Epithelial cell of esophagus (primary cell): Measurements from ENCODE around the gene RAB20.

Experiments used
- DNase-seq: peaks from one replicate; pipeline ENCODE4 v3.0.0; 2010; ENCODE audit warnings: low read depth
- H3K4me3 ChIP-seq: 2 replicates; pipeline ENCODE4 v1.5.1; 2011; ENCODE audit warnings: mild to moderate bottlenecking, low read length, control low read depth
- TF ChIP-seq, protein P1 (sequence below): IDR thresholded peaks from 2 replicates; pipeline ENCODE4 v1.5.1; 2011; ENCODE audit warnings: low read depth, mild to moderate bottlenecking, low read length, control low read depth, inconsistent platforms; ENCODE audit not compliant: insufficient read depth; ENCODE audit errors: missing control alignments

RAB20 gene

GRCh38 chr13:110523838-110524540 lies 37.5 kb downstream of the RAB20 start:
- no peak overlapping the region for H3K4me3 ChIP-seq
- no peak for DNase-seq
- TF ChIP-seq, protein P1, sequence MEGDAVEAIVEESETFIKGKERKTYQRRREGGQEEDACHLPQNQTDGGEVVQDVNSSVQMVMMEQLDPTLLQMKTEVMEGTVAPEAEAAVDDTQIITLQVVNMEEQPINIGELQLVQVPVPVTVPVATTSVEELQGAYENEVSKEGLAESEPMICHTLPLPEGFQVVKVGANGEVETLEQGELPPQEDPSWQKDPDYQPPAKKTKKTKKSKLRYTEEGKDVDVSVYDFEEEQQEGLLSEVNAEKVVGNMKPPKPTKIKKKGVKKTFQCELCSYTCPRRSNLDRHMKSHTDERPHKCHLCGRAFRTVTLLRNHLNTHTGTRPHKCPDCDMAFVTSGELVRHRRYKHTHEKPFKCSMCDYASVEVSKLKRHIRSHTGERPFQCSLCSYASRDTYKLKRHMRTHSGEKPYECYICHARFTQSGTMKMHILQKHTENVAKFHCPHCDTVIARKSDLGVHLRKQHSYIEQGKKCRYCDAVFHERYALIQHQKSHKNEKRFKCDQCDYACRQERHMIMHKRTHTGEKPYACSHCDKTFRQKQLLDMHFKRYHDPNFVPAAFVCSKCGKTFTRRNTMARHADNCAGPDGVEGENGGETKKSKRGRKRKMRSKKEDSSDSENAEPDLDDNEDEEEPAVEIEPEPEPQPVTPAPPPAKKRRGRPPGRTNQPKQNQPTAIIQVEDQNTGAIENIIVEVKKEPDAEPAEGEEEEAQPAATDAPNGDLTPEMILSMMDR: no peak

DNA sequence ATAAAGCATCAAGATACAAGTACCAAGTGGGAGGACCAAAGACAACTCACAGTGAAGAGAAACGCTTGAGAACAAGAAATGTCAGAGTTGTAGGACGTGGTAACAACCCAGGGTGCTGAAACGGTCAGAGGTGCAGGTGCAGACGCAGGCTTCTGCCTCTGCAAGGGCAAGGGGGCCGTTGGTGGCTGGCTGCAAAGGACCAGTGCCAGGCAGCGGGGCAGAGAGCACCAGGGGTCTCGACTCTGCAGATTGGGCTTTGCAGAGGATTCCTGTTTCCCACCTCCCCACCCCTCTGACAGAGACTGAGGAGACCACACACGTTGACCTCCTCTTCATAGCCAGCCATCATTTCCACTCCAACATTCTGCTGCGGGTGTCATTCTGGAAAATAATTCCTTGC lies 38.3 kb downstream of the RAB20 start:
- no peak for DNase-seq
- TF ChIP-seq, protein P1: no peak
- H3K4me3 ChIP-seq: no peak overlapping the region

DNA sequence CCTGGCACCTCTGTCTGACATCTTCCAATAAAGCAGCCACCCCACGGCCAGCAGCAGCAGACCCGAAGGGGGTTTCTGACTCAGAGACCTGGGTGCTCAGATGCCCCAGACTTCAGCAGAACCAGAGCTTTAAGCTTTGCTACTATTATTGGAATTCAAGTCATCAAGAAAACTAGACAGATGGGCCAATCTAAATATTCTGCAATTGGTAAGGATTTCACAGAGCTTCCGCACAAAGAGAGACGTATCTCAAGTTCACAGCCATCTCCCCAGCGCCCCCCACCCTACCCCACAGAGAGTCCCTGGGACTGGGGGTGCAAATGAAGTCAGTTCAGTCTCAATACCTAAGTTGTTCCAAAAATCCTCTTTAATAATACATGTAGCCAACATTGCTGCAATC lies 38.8 kb downstream of the RAB20 start:
- no peak for DNase-seq
- TF ChIP-seq, protein P1: no peak
- no peak overlapping the region for H3K4me3 ChIP-seq

DNA sequence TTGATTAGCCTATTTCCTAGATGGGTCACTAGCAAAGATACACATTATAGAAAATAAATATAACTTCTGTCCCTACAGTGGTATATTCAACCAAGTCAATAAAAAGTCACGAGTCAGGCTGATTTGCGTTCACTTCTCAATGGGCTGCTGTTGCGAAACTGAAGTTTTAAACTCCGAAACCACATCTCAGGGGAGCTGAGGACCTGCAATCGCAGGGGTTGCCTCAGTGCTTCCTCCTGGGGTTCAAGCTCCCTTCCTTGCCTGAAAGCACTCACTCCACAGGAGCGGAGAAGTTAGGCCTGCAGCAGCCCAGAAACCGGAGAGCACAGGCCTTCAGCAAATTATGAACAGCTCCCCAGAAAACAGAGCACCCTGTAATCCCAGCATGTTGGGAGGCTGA lies 39.6 kb downstream of the RAB20 start:
- no peak for DNase-seq
- TF ChIP-seq, protein P1: no peak
- no peak overlapping the region for H3K4me3 ChIP-seq

GRCh38 chr13:110521296-110521680 lies 40.2 kb downstream of the RAB20 start:
- TF ChIP-seq, protein P1: no peak
- no peak for DNase-seq
- H3K4me3 ChIP-seq: no peak overlapping the region

GRCh38 chr13:110520431-110521295 lies 40.9 kb downstream of the RAB20 start:
- no peak overlapping the region for H3K4me3 ChIP-seq
- TF ChIP-seq, protein P1: no peak
- no peak for DNase-seq
